Umbilical cord (tissue), 2 donors: ENCODE data around the gene TPST1. TPM values are rescaled to one million over a fixed set of nuclear protein-coding genes. Genes with fewer than 3 reads are reported as not detected.
A peak's percentile ranks its signal among the peaks of the same experiment; 100 is the strongest.
"Not testable (repeated sequence)": the region's sequence is repeated elsewhere in the genome, so short reads cannot be mapped to it uniquely, and the experiment has no call there.

Experiments used
- DNase-seq: peaks from one replicate; pipeline ENCODE4 v3.0.0-alpha.2; 2015; ENCODE audit warnings: low spot score
- total RNA-seq: library from RNA; depleted of rRNA; stranded (reverse); fragments of >200 nt; gene quantifications from one replicate; pipeline ENCODE4 v1.2.3, GENCODE V29; 2014; ENCODE audit warnings: low replicate concordance; ENCODE audit not compliant: insufficient read depth

TPST1 gene
- total RNA-seq: 88.1 TPM

GRCh38 chr7:66204822-66205740 lies at the start of gene TPST1:
Gene TPST1, plus strand, starts transcription at chr7:66205334. Its CDS starts 35,092 bp downstream, at chr7:66240426.
- DNase-seq: peak; percentile 93

DNA sequence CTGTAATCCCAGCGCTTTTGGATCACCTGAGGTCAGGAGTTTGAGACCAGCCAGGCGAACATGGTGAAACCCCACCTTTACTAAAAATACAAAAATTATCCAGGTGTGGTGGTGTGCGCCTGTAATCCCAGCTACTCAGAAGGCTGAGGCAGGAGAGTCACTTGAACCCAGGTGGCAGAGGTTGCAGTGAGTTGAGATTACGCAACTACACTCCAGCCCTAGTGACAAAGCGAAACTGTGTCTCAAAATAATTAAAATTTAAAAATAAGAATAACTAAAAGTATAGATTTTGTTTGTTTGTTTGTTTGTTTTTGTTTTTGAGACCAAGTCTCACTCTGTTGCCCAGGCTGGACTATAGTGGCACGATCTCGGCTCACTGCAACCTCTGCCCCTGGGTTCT lies 49.1 kb upstream of the TPST1 start:
- not testable (repeated sequence) for DNase-seq

GRCh38 chr7:66157060-66157459 lies 48.1 kb upstream of the TPST1 start:
- DNase-seq: no peak

GRCh38 chr7:66162622-66163021 lies 42.5 kb upstream of the TPST1 start:
- no peak for DNase-seq

DNA sequence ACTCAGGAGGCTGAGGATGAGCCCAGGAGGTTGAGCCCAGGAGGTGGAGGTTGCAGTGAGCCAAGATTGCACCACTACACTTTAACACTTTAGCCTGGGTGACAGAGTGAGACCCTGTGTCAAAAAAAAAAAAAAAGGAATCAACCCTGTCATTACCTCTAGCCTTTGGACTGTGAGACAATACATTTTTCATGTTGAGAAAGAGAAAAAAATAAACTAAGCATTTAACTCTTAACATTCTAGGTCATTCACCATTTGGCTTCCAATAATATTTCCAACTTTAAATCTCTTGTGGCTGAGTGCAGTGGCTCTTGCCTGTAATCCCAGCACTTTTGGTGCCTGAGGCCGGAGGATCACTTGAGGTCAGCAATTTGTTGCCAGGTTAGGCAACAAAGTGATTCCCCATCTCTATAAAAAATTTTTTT lies 41.9 kb upstream of the TPST1 start:
- no peak for DNase-seq

- no peak for DNase-seq
Observed at GRCh38 chr7:66164356-66164755, 40.8 kb upstream of the TPST1 start.

DNA sequence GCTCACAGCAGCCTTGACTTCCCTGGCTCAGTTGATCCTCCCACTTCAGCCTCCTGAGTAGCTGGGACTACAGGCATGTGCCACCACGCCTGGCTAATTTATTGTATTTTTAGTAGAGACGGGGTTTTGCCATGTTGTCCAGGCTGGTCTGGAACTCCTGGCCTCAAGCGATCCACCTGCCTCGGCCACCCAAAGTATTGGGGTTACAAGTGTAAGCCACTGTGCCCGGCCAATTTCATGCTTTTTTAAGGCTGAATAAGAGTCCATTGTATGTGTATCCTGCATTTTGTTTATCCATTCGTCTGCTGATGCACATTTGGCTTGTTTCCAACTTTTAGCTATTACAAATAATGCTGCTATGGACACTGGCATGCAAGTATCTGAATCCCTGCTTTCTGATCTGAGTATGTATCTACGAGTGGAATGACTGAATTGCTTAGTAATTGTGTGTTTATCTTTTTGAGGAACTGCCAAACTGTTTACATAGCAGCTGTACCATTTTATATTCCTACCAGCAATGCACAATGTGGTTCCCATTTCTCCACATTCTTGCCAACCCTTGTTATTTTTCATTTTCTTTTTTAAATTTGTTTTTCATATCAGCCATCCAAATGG lies 37.3 kb upstream of the TPST1 start:
- DNase-seq: no peak

GRCh38 chr7:66169616-66170015 lies 35.5 kb upstream of the TPST1 start:
- no peak for DNase-seq

GRCh38 chr7:66170309-66171231 lies 34.6 kb upstream of the TPST1 start:
- no peak for DNase-seq

GRCh38 chr7:66172536-66173401 lies 32.4 kb upstream of the TPST1 start:
- DNase-seq: not testable (repeated sequence)

DNA sequence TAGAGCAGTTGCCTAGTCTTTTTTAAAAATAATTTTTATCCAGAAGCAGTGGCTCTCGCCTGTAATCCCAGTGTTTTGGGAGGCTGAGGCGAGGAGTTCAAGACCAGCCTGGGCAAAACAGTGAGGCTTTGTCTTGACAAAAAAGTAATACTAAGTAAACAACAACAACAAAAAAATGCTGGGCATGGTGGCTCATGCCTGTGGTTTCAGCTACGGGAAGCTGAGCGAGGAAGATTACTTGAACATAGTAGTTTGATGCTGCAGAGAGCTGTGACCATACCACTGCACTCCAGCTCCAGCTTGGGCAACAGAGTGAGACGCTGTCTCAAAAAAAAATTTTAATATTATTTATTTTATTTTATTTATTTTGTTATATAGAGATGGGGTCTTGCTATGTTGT lies 31.3 kb upstream of the TPST1 start:
- no peak for DNase-seq

- not testable (repeated sequence) for DNase-seq
Observed at GRCh38 chr7:66175006-66175405, 30.1 kb upstream of the TPST1 start.

GRCh38 chr7:66176914-66177313 lies 28.2 kb upstream of the TPST1 start:
- no peak for DNase-seq

- DNase-seq: no peak
Observed at GRCh38 chr7:66178258-66178657, 26.9 kb upstream of the TPST1 start.

DNA sequence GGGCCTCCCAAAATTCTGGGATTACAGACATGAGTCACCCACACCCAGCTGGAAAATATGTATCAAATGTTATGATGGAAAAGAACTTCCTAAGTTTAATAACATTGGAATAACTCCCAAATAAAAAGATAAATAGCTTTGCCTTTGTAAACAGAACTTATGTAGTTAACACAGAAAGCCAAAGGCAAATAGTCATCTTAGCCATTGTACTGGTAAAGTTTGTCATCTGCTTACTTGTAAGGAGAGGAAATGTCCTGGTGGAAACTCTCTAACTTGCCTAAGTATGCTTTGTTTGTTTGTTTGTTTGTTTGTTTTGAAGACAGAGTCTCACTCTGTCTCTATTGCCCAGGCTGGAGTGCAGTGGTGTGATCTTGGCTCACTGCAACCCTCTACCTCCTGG lies 23.8 kb upstream of the TPST1 start:
- DNase-seq: no peak

DNA sequence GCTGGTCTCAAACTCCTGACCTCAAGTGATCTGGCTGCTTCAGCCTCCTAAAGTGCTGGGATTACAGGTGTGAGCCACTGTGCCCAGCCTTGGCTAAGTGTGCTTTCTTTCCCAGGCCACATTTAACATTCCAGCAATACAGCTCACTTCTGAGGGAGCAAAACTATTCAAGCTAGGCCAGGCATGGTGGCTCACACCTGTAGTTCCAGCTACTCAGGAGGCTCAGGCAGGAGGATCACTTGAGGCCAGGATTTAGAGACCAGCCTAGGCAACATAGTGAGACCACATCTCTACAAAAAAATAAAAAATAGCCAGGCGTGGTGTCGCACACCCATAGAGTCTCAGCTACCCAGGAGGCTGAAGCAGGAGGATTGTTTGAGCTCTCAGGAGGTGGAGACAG lies 23.3 kb upstream of the TPST1 start:
- DNase-seq: no peak

GRCh38 chr7:66182920-66183319 lies 22.2 kb upstream of the TPST1 start:
- no peak for DNase-seq

DNA sequence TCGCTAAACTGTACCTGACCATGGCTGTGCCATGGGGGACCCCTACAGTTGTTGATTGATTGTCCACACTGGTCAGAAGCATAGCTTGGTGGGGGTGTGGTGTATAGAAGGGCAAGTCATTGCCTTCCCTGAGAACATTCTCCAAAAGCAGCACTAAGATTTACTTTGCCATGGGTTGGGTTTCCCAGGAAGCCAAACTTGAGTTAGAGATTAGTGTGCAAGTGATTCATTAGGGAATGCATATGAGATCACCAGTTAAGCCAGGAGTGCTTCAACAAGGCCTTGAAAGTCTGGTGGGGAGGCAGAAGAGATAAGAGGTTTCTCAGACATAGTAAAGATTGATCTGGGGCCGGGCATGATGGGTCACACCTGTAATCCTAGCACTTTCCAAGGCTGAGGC lies 21.4 kb upstream of the TPST1 start:
- peak; percentile 92 for DNase-seq

DNA sequence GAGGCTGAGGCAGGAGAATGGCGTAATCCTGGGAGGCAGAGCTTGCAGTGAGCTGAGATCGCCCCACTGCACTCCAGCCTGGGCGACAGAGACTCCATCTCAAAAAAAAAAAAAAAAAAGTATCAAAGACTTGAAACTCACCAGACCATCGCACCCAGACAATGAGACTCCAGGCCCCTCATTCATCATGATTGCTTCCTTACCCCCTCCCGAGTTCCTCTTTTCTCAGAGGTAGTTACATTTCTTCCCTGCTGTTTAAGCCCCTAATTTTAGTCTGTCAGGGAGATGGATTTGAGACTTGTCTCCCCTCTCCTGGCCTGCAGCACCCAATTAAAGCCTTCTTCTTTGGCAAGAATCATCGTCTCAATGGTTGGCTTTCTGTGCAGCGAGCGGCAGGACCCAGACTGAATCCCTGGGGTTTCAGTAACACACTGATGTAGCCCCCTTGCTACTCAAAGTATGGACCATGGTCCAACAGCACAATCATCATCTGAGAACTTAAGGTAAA lies 19.4 kb upstream of the TPST1 start:
- DNase-seq: no peak

- DNase-seq: no peak
Observed at GRCh38 chr7:66186991-66187390, 18.1 kb upstream of the TPST1 start.

DNA sequence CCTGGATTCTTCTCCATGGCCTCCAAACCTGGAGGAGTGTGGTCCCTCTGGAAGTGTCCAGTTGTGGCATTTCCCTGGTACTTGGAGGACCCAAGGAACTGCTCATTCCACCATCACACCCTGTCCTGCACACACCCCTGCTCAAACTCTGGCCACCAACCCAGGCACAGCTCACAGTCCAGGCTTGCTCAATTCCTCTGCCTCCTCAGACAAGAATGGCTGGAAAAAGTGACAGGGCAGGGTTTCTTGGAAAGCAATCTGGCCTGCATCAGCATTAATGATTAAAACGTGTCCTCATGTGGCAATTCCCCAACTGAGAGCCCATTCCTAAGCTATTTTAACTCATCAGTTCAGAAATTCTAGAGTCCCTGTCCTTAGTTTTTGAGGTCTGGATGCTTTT lies 17.2 kb upstream of the TPST1 start:
- peak; percentile 70 for DNase-seq
